Testis (tissue), 2 donors: Measurements from ENCODE around the gene UBE3B.

ENCODE experiments used
- POLR2A ChIP-seq: fragments of 450-650 bp; IDR thresholded peaks from one replicate; pipeline ENCODE4 v1.6.1; 2017; ENCODE audit warnings: antibody characterized with exemption, mild to moderate bottlenecking, moderate library complexity
- TF ChIP-seq, protein P1 (sequence below), 3 experiments: fragments of 450-650 bp in 2 of 3; fragments of 200-600 bp in 1 of 3; sonication (generic) in 1 of 3; IDR thresholded peaks; one replicate each; pipeline ENCODE4 v1.5.1; 2016 to 2019; ENCODE audit warnings: antibody characterized with exemption in 3 of 3, mild to moderate bottlenecking in 2 of 3, moderate library complexity in 1 of 3

DNA sequence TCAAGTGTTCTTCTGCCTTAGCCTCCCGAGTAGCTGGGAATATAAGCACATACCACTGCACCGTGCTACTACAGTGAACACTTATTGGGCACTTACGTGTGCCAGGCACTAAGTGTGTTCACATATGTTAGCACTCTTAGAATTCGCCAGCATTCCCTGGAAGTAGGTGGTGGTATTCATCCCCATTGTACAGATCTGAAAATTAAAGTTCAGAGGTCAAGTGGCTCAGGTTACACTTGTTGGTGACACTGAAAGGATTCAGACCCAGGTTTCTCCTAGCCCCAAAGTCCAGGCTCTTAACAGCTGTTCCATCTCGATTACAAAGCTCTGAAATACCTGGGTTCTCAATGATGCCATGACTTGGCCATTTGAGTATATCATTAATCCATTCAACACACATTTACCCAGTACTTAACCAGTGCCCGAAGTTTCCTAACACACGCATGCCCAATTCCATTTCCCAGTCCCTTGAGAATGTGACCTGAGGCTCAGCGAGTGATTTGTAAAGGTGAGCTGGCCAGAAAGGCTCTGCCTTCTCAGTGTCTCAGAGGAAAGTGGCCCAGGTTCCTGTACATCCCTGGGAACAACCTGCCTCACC is 101.0 kb downstream of the UBE3B start:
- TF ChIP-seq POLR2A, result no peak
- TF ChIP-seq, protein P1, sequence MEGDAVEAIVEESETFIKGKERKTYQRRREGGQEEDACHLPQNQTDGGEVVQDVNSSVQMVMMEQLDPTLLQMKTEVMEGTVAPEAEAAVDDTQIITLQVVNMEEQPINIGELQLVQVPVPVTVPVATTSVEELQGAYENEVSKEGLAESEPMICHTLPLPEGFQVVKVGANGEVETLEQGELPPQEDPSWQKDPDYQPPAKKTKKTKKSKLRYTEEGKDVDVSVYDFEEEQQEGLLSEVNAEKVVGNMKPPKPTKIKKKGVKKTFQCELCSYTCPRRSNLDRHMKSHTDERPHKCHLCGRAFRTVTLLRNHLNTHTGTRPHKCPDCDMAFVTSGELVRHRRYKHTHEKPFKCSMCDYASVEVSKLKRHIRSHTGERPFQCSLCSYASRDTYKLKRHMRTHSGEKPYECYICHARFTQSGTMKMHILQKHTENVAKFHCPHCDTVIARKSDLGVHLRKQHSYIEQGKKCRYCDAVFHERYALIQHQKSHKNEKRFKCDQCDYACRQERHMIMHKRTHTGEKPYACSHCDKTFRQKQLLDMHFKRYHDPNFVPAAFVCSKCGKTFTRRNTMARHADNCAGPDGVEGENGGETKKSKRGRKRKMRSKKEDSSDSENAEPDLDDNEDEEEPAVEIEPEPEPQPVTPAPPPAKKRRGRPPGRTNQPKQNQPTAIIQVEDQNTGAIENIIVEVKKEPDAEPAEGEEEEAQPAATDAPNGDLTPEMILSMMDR (IDR thresholded peaks at IDR 0.05), result no peak
